Amniotic stem cell (primary cell): ENCODE measurements around the gene NR6A1.
"Not testable (repeated sequence)": the region's sequence is repeated elsewhere in the genome, so short reads cannot be mapped to it uniquely, and the experiment has no call there.

Experiments
- DNase-seq: peaks from one replicate; lab custom pipeline; 2025; lab: John Stamatoyannopoulos, UW

The NR6A1 gene

GRCh38 chr9:124759327-124759726, 11.8 kb downstream of the NR6A1 start:
- no peak for DNase-seq

- DNase-seq = no peak
Measured at GRCh38 chr9:124758691-124759090, 12.4 kb downstream of the NR6A1 start.

DNA sequence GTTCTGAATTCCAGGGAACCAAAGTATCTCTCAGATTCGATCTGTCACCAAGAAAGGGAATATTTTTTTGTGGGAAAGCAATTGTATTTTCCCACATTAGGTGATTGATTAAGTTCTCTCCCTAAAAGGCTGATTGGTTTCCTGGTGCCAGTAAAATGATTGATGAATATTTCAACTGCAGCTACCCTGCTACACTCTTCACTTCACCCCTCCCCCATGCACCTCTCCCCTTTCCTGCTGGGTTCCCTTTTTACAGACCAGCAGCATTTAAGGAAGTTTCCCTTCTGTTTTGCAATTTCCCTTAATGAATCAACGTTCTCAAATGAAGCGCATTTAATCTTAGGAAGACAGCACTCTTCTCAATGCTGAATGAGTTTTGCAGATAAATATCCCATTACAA, 13.1 kb downstream of the NR6A1 start:
- DNase-seq = no peak

- no peak for DNase-seq
Measured at GRCh38 chr9:124757616-124758015, 13.5 kb downstream of the NR6A1 start.

- no peak for DNase-seq
Measured at GRCh38 chr9:124756011-124756410, 15.1 kb downstream of the NR6A1 start.

DNA sequence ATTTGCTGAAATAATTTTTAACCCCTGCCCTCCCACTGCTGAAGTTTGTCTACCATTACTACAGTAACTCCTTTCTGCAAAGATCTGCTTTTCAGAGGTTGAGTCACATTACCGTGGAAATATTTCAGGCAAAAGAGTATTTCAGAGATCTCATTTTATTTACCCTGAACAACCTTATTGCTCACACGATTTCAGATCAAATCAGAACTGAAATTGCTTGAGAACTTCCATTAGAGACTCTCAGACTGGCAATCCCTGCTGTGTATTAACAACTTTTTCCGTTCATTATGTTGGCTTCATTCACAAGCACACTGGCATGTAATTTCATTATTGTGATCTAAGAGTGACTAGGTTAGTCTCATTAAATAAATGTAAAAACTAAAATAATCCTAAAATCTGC, 16.1 kb downstream of the NR6A1 start:
- DNase-seq = no peak

GRCh38 chr9:124754289-124754688, 16.8 kb downstream of the NR6A1 start:
- no peak for DNase-seq

DNA sequence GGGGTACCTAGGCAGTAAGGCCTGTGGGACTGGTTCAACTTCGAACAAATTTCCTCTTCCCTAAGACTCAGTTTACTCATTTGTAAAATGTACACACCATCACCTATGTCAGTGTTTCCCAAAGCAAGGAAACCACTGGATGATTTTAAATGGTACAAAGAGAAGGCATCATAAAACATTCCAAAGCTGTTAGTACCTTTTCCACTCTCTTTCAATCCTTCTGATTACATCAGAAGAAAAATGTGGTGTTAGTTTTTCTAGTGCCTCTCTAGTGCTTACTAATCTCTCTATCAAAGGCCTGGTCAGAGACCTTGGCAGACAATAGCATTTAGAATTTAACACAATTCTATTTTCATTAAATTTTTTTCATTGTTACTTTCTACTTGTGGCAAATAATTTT, 18.1 kb downstream of the NR6A1 start:
- DNase-seq = no peak

GRCh38 chr9:124749781-124750180, 21.3 kb downstream of the NR6A1 start:
- DNase-seq = no peak

DNA sequence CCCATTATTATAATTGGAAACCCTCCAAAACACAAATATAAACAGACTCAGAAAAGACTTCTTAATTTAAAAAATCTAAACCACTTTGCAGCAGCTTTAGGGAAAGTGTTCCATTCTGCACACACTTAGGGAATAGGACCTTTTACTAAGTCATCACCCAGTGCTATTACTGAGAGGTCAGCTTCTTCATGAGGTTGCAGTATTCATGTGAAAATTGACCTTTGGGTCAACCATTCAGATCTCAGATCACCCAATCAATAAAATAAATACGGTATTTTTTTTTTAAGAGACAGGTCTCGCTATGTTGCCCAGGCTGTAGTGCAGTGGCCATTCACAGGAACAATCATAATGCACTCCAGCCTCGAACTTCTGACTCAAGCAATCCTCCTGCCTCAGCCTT, 21.8 kb downstream of the NR6A1 start:
- no peak for DNase-seq

GRCh38 chr9:124747065-124747464, 24.0 kb downstream of the NR6A1 start:
- no peak for DNase-seq

- DNase-seq = no peak
Measured at GRCh38 chr9:124743686-124744348, 27.3 kb downstream of the NR6A1 start.

- DNase-seq = no peak
Measured at GRCh38 chr9:124742940-124743339, 28.2 kb downstream of the NR6A1 start.

DNA sequence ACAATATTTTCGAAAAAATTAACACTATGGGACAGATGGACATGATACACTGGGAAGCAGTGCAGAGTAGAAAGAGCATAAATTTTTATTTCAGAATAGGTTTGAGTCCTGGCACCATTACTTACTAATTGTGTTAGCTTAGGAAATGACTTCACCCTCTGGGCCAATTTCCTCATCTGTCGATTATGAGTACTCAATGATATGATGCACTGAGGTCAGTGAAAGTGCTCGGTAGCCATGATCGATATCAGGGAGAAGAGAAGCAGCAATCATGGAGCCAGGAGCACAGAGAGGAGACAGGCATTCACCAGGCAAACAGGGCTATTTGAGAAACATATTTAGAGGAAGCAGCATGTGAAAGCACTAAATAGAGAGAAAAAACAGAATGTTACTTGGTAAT, 29.4 kb downstream of the NR6A1 start:
- DNase-seq = no peak

- no peak for DNase-seq
Measured at GRCh38 chr9:124741149-124741548, 30.0 kb downstream of the NR6A1 start.

DNA sequence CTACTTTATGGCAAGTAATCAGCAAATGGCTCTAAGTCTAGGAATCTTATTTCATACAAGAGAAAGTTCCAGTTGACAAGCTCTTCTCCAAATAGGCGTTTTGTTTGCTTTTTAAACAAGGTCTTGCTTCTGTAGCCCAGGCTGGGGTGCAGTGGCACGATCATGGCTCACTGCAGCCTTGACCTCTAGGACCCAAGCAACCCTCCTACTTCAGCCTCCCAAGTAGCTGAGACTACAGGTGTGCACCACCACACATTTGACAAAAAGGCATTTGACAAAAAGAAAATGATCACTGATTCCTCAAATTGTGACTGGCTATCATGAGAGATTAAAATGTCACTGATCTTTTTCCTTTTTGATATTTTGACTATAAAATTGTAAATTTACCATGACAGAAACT, 31.8 kb downstream of the NR6A1 start:
- DNase-seq = no peak

DNA sequence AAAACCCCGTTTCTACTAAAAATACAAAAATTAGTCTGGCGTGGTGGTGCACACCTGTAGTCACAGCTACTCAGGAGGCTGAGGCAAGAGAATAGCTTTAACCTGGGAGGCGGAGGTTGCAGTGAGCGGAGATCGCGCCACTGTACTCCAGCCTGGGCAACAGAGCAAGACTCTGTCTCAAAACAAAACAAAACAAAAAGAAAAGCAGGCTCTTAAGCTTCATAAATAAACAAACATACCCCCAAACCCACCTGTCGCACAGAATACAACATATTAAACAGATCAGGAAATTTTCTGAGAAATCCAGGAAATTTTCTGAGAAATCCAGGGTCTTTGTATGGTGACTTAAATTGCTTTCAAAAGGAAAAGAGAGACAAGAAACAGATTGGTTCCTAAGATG, 33.0 kb downstream of the NR6A1 start:
- not testable (repeated sequence) for DNase-seq

- DNase-seq = no peak
Measured at GRCh38 chr9:124735121-124735520, 36.0 kb downstream of the NR6A1 start.

- DNase-seq = not testable (repeated sequence)
Measured at GRCh38 chr9:124734741-124735083, 36.4 kb downstream of the NR6A1 start.

DNA sequence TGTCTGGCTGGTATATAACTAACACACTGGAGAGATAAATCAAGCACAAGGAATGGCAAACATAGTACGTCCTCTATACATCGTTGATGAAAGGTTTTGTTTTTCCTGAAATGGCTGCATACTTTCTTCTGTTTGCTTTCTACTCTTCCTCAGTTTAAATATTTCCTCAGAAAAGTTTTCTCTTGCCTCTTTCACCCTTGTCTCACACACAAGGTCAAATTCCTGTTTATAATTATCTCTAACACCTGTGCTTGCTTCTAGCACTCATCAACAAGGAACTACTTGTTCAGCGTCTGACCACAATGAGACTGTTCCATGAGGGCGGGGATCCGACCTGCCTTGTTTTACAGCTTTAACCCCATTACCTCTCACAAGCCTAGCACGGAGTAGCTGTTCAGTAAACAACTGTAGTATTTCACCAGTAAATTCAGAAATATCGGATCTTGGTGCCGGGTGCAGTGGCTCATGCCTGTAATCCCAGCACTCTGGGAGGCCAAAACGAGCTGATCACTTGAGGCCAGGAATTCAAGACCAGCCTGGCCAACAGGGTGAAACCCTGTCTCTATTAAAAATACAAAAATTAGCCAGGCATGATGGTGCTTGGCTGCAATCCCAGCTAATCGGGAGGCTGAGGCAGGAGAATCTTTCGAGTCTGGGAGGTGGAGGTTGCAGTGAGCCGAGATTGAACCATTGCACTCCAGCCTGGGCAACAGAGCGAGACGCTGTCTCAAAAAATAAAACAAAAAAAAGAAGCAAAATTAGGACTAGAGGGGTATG, 37.0 kb downstream of the NR6A1 start:
- DNase-seq = no peak

GRCh38 chr9:124730772-124731171, 40.3 kb downstream of the NR6A1 start:
- no peak for DNase-seq

GRCh38 chr9:124726886-124727285, 44.2 kb downstream of the NR6A1 start:
- DNase-seq = no peak

DNA sequence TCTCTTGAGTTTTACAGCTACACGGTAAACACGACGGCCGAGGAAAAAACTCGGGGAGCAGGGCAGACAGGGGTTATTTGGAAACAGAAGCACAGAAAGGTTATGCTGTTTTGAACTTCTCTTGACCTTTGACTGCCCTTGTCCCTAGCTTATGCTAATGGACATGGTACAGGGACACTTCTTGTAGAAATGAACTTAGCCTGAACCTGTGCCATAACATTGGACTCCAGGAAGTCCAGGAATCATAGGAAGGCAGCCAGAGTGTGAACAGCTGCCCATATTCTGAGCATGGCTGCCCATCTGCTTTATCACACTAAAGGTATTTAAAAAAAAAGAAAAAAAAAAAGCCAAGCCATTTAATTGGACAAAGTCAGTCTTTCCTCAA, 46.1 kb downstream of the NR6A1 start:
- DNase-seq = no peak
